OCI-LY7 (cell line): ENCODE data around the gene OTOF. TPM values are rescaled to one million over a fixed set of nuclear protein-coding genes. Genes with fewer than 3 reads are reported as not detected.

Experiments
- BruUV-seq: library from RNA; stranded (reverse); fragments of 400-500 nt; replicated peaks from 2 replicates; lab custom pipeline; 2021; lab: Mats Ljungman, UMichigan
- CTCF ChIA-PET: fragments of 300-600 bp; sonication (Branson Sonifier 250); formaldehyde crosslinking; loops from one replicate; lab custom pipeline; 2022; ENCODE audit warnings: antibody characterized with exemption; ENCODE audit not compliant: unreplicated experiment; lab: Charles Lee
- POLR2A ChIA-PET: fragments of 300-600 bp; sonication (Branson Sonifier 250); formaldehyde crosslinking; loops from one replicate; lab custom pipeline; 2022; ENCODE audit warnings: antibody characterized with exemption; lab: Charles Lee
- DNase-seq: peaks from one replicate; pipeline ENCODE4 v3.0.0-alpha.2; 2015; ENCODE audit warnings: low spot score
- H2AFZ ChIP-seq: fragments of 200-600 bp; sonication (generic), shearing (Covaris generic); 2 replicates; pipeline ENCODE4 v1.6.1; 2014; ENCODE audit warnings: mild to moderate bottlenecking, antibody characterized with exemption, low read length, moderate library complexity
- H3K27ac ChIP-seq: fragments of 200-600 bp; sonication (generic); 2 replicates; pipeline ENCODE4 v1.5.1; 2014; ENCODE audit warnings: mixed run types, low read depth, mild to moderate bottlenecking, moderate library complexity, low read length, inconsistent platforms; ENCODE audit not compliant: poor library complexity, severe bottlenecking
- H3K36me3 ChIP-seq: fragments of 200-600 bp; sonication (generic); 2 replicates; pipeline ENCODE4 v1.6.1; 2014; ENCODE audit warnings: mild to moderate bottlenecking, antibody characterized with exemption, low read length, moderate library complexity, mixed read lengths; ENCODE audit not compliant: insufficient read depth
- H3K4me1 ChIP-seq: fragments of 200-600 bp; sonication (generic); 2 replicates; pipeline ENCODE4 v1.5.1; 2014; ENCODE audit warnings: mild to moderate bottlenecking, low read length; ENCODE audit not compliant: insufficient read depth, poor library complexity, severe bottlenecking
- H3K4me2 ChIP-seq: fragments of 200-600 bp; sonication (generic); 2 replicates; pipeline ENCODE4 v1.6.1; 2014; ENCODE audit warnings: mild to moderate bottlenecking, low read length
- H3K4me3 ChIP-seq: fragments of 200-600 bp; sonication (generic); 2 replicates; pipeline ENCODE4 v1.5.1; 2014; ENCODE audit warnings: mild to moderate bottlenecking, low read depth, low read length; ENCODE audit not compliant: poor library complexity, severe bottlenecking
- H3K79me2 ChIP-seq: fragments of 200-600 bp; sonication (generic); 2 replicates; pipeline ENCODE4 v1.6.1; 2016; ENCODE audit warnings: low read depth, mild to moderate bottlenecking, low read length, moderate library complexity, mixed read lengths; ENCODE audit not compliant: insufficient read depth
- H3K9me2 ChIP-seq: fragments of 200-600 bp; sonication (generic); 2 replicates; pipeline ENCODE4 v1.6.1; 2016; ENCODE audit warnings: mild to moderate bottlenecking, low read length, mixed read lengths; ENCODE audit not compliant: insufficient read depth
- H3K9me3 ChIP-seq: fragments of 200-600 bp; sonication (generic); 2 replicates; pipeline ENCODE4 v1.6.1; 2014; ENCODE audit warnings: mild to moderate bottlenecking, mixed run types, low read length, mixed read lengths
- H4K20me1 ChIP-seq: fragments of 200-600 bp; sonication (generic); 2 replicates; pipeline ENCODE4 v1.6.1; 2014; ENCODE audit warnings: mild to moderate bottlenecking, antibody characterized with exemption, low read length, moderate library complexity, mixed read lengths; ENCODE audit not compliant: insufficient read depth
- CTCF ChIP-seq: fragments of 200-600 bp; sonication (generic); conservative IDR thresholded peaks from 2 replicates; pipeline ENCODE4 v1.5.1; 2014; ENCODE audit warnings: mild to moderate bottlenecking, antibody characterized with exemption, low read length, moderate library complexity, mixed read lengths
- EZH2phosphoT487 ChIP-seq: fragments of 200-600 bp; sonication (generic); IDR thresholded peaks from 2 replicates; pipeline ENCODE4 v1.6.1; 2018; ENCODE audit warnings: low read depth, borderline replicate concordance, mild to moderate bottlenecking, mixed run types, antibody characterized with exemption, low read length, moderate library complexity, mixed read lengths
- intact Hi-C: fragments of 100-400 bp; cut with micrococcal nuclease; formaldehyde crosslinking; loops from one replicate; pipeline ENCODE4 v1.10.0; 2022; ENCODE audit not compliant: unreplicated experiment
- total RNA-seq, 2 experiments: library from RNA; depleted of rRNA in 1 of 2; stranded (reverse); fragments of >200 nt in 1 of 2; shearing (Covaris generic) in 1 of 2; gene quantifications; 2 replicates each; pipeline ENCODE4 v1.2.3, GENCODE V29; 2014 to 2022

Gene OTOF
- total RNA-seq, 2 experiments from 2014 or later, result not detected

GRCh38 chr2:26462100-26462499, 15.8 kb downstream of the OTOF start:
- Histone ChIP-seq H4K20me1 (no peaks in the 10 kb centered on the region), H3K27ac (no peak overlapping the region), H3K9me2 (no peaks in the 10 kb centered on the region), H3K36me3 (no peaks in the 10 kb centered on the region), H3K79me2 (no peaks in the 10 kb centered on the region), H3K9me3 (no peaks in the 10 kb centered on the region), H3K4me1 (no peaks in the 10 kb centered on the region), H2AFZ (no peak overlapping the region), H3K4me2 (no peak overlapping the region), H3K4me3 (no peak overlapping the region)
- ChIA-PET POLR2A (no interaction called here), CTCF (no interaction called here)
- no peak for DNase-seq
- TF ChIP-seq EZH2phosphoT487 (no peak), CTCF (no peak)
- no TSS peak for BruUV-seq
- intact Hi-C loops, result loop anchor here (10.0 kb wide), 1 partner anchor 137 kb away; no protein-coding TSS in a partner anchor

- H3K9me2 ChIP-seq, result no peaks in the 10 kb centered on the region
- no peak overlapping the region for H2AFZ ChIP-seq
- no peaks in the 10 kb centered on the region for H3K79me2 ChIP-seq
- H3K4me1 ChIP-seq, result no peaks in the 10 kb centered on the region
- intact Hi-C loops, result loop anchor here (10.0 kb wide), 1 partner anchor 137 kb away; no protein-coding TSS in a partner anchor
- ChIA-PET CTCF (interaction anchor here (0.6 kb wide), 1 partner anchor 43 kb away, joined by 6 read pairs; no protein-coding TSS in a partner anchor), POLR2A (no interaction called here)
- no peak overlapping the region for H3K4me3 ChIP-seq
- TF ChIP-seq EZH2phosphoT487 (no peak), CTCF (no peak)
- no peak overlapping the region for H3K27ac ChIP-seq
- no TSS peak for BruUV-seq
- DNase-seq, result no peak
- H3K36me3 ChIP-seq, result no peaks in the 10 kb centered on the region
- H3K4me2 ChIP-seq, result no peak overlapping the region
- no peaks in the 10 kb centered on the region for H3K9me3 ChIP-seq
- no peaks in the 10 kb centered on the region for H4K20me1 ChIP-seq
Measured at GRCh38 chr2:26461601-26462023, 16.3 kb downstream of the OTOF start.

GRCh38 chr2:26460613-26461031, 17.3 kb downstream of the OTOF start:
- Histone ChIP-seq H3K9me2 (no peaks in the 10 kb centered on the region), H3K4me3 (no peak overlapping the region), H2AFZ (no peak overlapping the region), H4K20me1 (no peaks in the 10 kb centered on the region), H3K4me2 (no peak overlapping the region), H3K4me1 (no peaks in the 10 kb centered on the region), H3K79me2 (no peaks in the 10 kb centered on the region), H3K9me3 (no peaks in the 10 kb centered on the region), H3K27ac (no peak overlapping the region), H3K36me3 (no peaks in the 10 kb centered on the region)
- no peak for DNase-seq
- intact Hi-C loops, result loop anchor here (10.0 kb wide), 1 partner anchor 136 kb away; no protein-coding TSS in a partner anchor
- CTCF ChIA-PET, result no interaction called here
- POLR2A ChIA-PET, result no interaction called here
- no TSS peak for BruUV-seq
- TF ChIP-seq EZH2phosphoT487 (no peak), CTCF (no peak)
